GM10266 (cell line): ENCODE measurements around the gene LMO1.

Source experiments
- DNase-seq: peaks from one replicate; pipeline ENCODE4 v3.0.0; 2012; ENCODE audit errors: extremely low spot score
- CTCF ChIP-seq: IDR thresholded peaks from 2 replicates; pipeline ENCODE4 v1.5.1; 2012; ENCODE audit warnings: mild to moderate bottlenecking, low read depth; ENCODE audit not compliant: control insufficient read depth, insufficient read depth; ENCODE audit errors: missing control alignments

Gene LMO1

GRCh38 chr11:8263769-8264410 lies at the start of gene LMO1:
LMO1 (minus strand) TSS chr11:8263878; CDS start chr11:8263362, 516 bp downstream.
- TF ChIP-seq CTCF = peak; percentile 85
- DNase-seq = peak; percentile 94

- no peak for DNase-seq
- no peak for TF ChIP-seq CTCF
These were observed 49.3 kb upstream of the LMO1 start for GRCh38 chr11:8312986-8313385.

- no peak for TF ChIP-seq CTCF
- DNase-seq = no peak
These were observed 47.7 kb upstream of the LMO1 start for GRCh38 chr11:8311366-8311765.

- DNase-seq = no peak
- no peak for TF ChIP-seq CTCF
These were observed 47.1 kb upstream of the LMO1 start for GRCh38 chr11:8310743-8311298.

- peak; percentile 16 for TF ChIP-seq CTCF
- no peak for DNase-seq
These were observed 46.2 kb upstream of the LMO1 start for GRCh38 chr11:8309862-8310261.

- no peak for TF ChIP-seq CTCF
- no peak for DNase-seq
These were observed 45.6 kb upstream of the LMO1 start for GRCh38 chr11:8309311-8309710.

GRCh38 chr11:8307601-8308000 lies 43.9 kb upstream of the LMO1 start:
- no peak for TF ChIP-seq CTCF
- DNase-seq = no peak
